Measurements from ENCODE around the gene FAM110C. TPM values are rescaled to one million over a fixed set of nuclear protein-coding genes. Genes with fewer than 3 reads are reported as not detected.

FAM110C gene
- polyA plus RNA-seq, 1 of the 3 experiments (the other 2 are of a cell fraction): not detected

GRCh38 chr2:71309-72035, 25.2 kb upstream of the FAM110C start (continued):
- no peak for TF ChIP-seq FOSL2 (IDR thresholded peaks at IDR 0.05; ENCODE audit: borderline replicate concordance, low read depth)
- TF ChIP-seq NFIC (IDR thresholded peaks at IDR 0.05; ENCODE audit: borderline replicate concordance): no peak
- TF ChIP-seq ZBTB33 (IDR thresholded peaks at IDR 0.05; ENCODE audit: borderline replicate concordance, low read depth): no peak
- TF ChIP-seq JUND (IDR thresholded peaks at IDR 0.05): no peak
- TF ChIP-seq POLR2AphosphoS5 (IDR thresholded peaks at IDR 0.05; ENCODE audit: low read depth, low read length): no peak
- no peak for TF ChIP-seq GATA2 (CRISPR knock-in tag; IDR thresholded peaks at IDR 0.05)
- TF ChIP-seq ELF1 (IDR thresholded peaks at IDR 0.05): no peak
- no peak for TF ChIP-seq EP300 (IDR thresholded peaks at IDR 0.05; ENCODE audit: borderline replicate concordance in 1 of 2, low read depth in 1 of 2, low read length in 1 of 2)
- no peak for TF ChIP-seq CHD2 (IDR thresholded peaks at IDR 0.05; ENCODE audit: low read length, partially characterized antibody)
- no peak for TF ChIP-seq NRF1 (IDR thresholded peaks at IDR 0.05; ENCODE audit: low read depth, low read length)
- no peak for TF ChIP-seq MAX (IDR thresholded peaks at IDR 0.05; ENCODE audit: low read depth)

GRCh38 chr2:69366-70344, 23.4 kb upstream of the FAM110C start:
- H3K4me2 ChIP-seq: no peak overlapping the region
- no peak overlapping the region for H3K4me3 ChIP-seq (ENCODE audit: low read depth in 2 of 2, low read length in 1 of 2)
- H3K4me1 ChIP-seq (ENCODE audit: control insufficient read depth in 1 of 2, insufficient read depth in 2 of 2, low read depth in 1 of 2, low read length in 1 of 2): no peaks in the 10 kb centered on the region
- no peaks in the 10 kb centered on the region for H3K36me3 ChIP-seq (replicated peaks in 1 of 2; ENCODE audit: control insufficient read depth in 1 of 2, insufficient read depth in 2 of 2, low read length in 1 of 2)
- DNase-seq: no peak
- ChIA-PET POLR2A (no interaction called here), CTCF (interaction anchor here (0.6 to 0.9 kb wide), 2 partner anchors 24 to 217 kb away, joined by 3 read pairs; no protein-coding TSS in a partner anchor)
- TF ChIP-seq SIN3A (IDR thresholded peaks at IDR 0.05; ENCODE audit: borderline replicate concordance, low read depth, low read length) (no peak), FOXM1 (IDR thresholded peaks at IDR 0.05; ENCODE audit: low read depth) (no peak), MAX (IDR thresholded peaks at IDR 0.05; ENCODE audit: low read depth) (no peak), RCOR1 (IDR thresholded peaks at IDR 0.05; ENCODE audit: low read length) (no peak), REST (IDR thresholded peaks at IDR 0.05; ENCODE audit: low read depth, low read length) (no peak), FOSL2 (IDR thresholded peaks at IDR 0.05; ENCODE audit: borderline replicate concordance, low read depth) (no peak), MXI1 (IDR thresholded peaks at IDR 0.05; ENCODE audit: low read depth, low read length) (no peak), POLR2AphosphoS5 (IDR thresholded peaks at IDR 0.05; ENCODE audit: low read depth, low read length) (no peak), NRF1 (IDR thresholded peaks at IDR 0.05; ENCODE audit: low read depth, low read length) (no peak), EZH2phosphoT487 (IDR thresholded peaks at IDR 0.05; ENCODE audit: borderline replicate concordance, low read depth) (no peak), TCF12 (IDR thresholded peaks at IDR 0.05) (no peak), JUND (IDR thresholded peaks at IDR 0.05) (no peak), NFIC (IDR thresholded peaks at IDR 0.05; ENCODE audit: borderline replicate concordance) (no peak), USF1 (IDR thresholded peaks at IDR 0.05; ENCODE audit: borderline replicate concordance, low read depth) (no peak)
- H3K79me2 ChIP-seq (ENCODE audit: insufficient read depth): no peaks in the 10 kb centered on the region
- no peaks in the 10 kb centered on the region for H3K27me3 ChIP-seq (ENCODE audit: insufficient read depth)
- H3K27ac ChIP-seq (ENCODE audit: low read depth in 2 of 2, low read length in 1 of 2): no peak overlapping the region
- no peaks in the 10 kb centered on the region for H4K20me1 ChIP-seq (ENCODE audit: insufficient read depth)
- H2AFZ ChIP-seq (ENCODE audit: low read depth): no peak overlapping the region
- 10% methylated on average over 12 of the region's 12 CpGs for WGBS (ENCODE audit: low lambda C conversion rate)
- H3K9me2 ChIP-seq: no peaks in the 10 kb centered on the region
- H3K9ac ChIP-seq: no peak overlapping the region
- H3K9me3 ChIP-seq: no peaks in the 10 kb centered on the region
- H3F3A ChIP-seq (replicated peaks; ENCODE audit: insufficient read depth): no peaks in the 10 kb centered on the region

Measured in SK-N-SH (cell line).